Stimulated activated naive CD8-positive, alpha-beta T cell treated with anti-CD3 and anti-CD28 coated beads, Interleukin-15, Interleukin-2, amounts not matched to agents 100 U/mL and 50 U/mL, for 24 hours (primary cell): Measurements from ENCODE around the gene KDELR3.
A peak's percentile ranks its signal among the peaks of the same experiment; 100 is the strongest.

Experiments used
- ATAC-seq: fragments of 150-1000 bp; cut with Tn5 transposase; one replicate; pipeline ENCODE4 v1.10.0; 2021
- DNase-seq: peaks from one replicate; pipeline ENCODE4 v3.0.0; 2021

Gene KDELR3

GRCh38 chr22:38519453-38520250 lies 51.8 kb downstream of the KDELR3 start:
- DNase-seq = no peak
- no peak for ATAC-seq

DNA sequence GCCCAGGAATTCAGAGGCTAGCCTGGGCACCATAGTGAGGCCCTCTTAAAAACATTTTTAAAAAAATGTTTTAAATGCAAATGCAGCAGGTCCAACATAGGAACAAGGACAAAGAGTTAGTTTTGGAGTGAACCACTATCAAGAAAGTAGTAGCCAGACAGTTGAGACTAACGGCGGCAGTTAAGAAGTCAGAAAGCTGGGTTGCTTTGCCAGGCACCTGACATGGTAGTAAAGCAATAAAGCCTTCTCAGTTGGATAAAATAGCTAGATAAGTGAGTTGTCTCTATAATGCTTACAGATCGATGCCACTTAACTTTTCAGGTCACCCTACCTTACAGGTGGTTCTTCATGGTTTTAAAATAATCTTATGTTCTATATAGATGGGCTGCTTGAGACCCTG lies 55.1 kb downstream of the KDELR3 start:
- DNase-seq (no peak), ATAC-seq (no peak)

- ATAC-seq (no peak), DNase-seq (no peak)
These were observed 55.6 kb downstream of the KDELR3 start for GRCh38 chr22:38523479-38523878.

- no peak for ATAC-seq
- no peak for DNase-seq
These were observed 56.5 kb downstream of the KDELR3 start for GRCh38 chr22:38524429-38524828.

- DNase-seq (no peak), ATAC-seq (peak; percentile 32)
These were observed 63.5 kb downstream of the KDELR3 start for GRCh38 chr22:38531251-38531938.
